Keratinocyte (primary cell): ENCODE measurements around the gene ZC3H18. TPM values are rescaled to one million over a fixed set of nuclear protein-coding genes. Genes with fewer than 3 reads are reported as not detected.
A peak's percentile ranks its signal among the peaks of the same experiment; 100 is the strongest.

Experiments
- DNase-seq: peaks from one replicate; pipeline ENCODE4 v3.0.0-alpha.2; 2011; ENCODE audit warnings: low read depth, missing footprints, low spot score
- FAIRE-seq: peaks from 2 replicates; lab custom pipeline; 2011; peaks lifted over from hg19 to GRCh38; lab: Jason Lieb, UNC
- H2AFZ ChIP-seq: 2 replicates; pipeline ENCODE4 v1.6.0; 2012; ENCODE audit warnings: low read length, control low read depth, inconsistent platforms; ENCODE audit not compliant: control insufficient read depth
- H3K27ac ChIP-seq: 2 replicates; pipeline ENCODE4 v1.5.1; 2011; ENCODE audit warnings: low read length; ENCODE audit not compliant: control insufficient read depth, insufficient read depth
- H3K27me3 ChIP-seq: 3 replicates; pipeline ENCODE4 v1.6.0; 2011; ENCODE audit warnings: low read length; ENCODE audit not compliant: control insufficient read depth, insufficient read depth; ENCODE audit errors: extremely low read depth
- H3K36me3 ChIP-seq, 2 experiments: 2 replicates in 1 of 2; 3 replicates in 1 of 2; pipeline ENCODE4 v1.5.1; 2011; ENCODE audit warnings: low read length in 2 of 2, mild to moderate bottlenecking in 1 of 2; ENCODE audit not compliant: control insufficient read depth in 2 of 2, insufficient read depth in 2 of 2; ENCODE audit errors: extremely low read depth in 1 of 2
- H3K4me1 ChIP-seq: 3 replicates; pipeline ENCODE4 v1.5.1; 2011; ENCODE audit warnings: low read length; ENCODE audit not compliant: control insufficient read depth, insufficient read depth; ENCODE audit errors: extremely low read depth
- H3K4me2 ChIP-seq: 3 replicates; pipeline ENCODE4 v1.6.0; 2011; ENCODE audit warnings: low read depth, low read length; ENCODE audit not compliant: control insufficient read depth, insufficient read depth; ENCODE audit errors: extremely low read depth
- H3K4me3 ChIP-seq, 3 experiments: fragments of 200-600 bp in 1 of 3; sonication (generic) in 1 of 3; 2 replicates in 2 of 3; 3 replicates in 1 of 3; pipeline ENCODE4 v1.5.1; 2011 to 2016; ENCODE audit warnings: low read length in 3 of 3, mild to moderate bottlenecking in 3 of 3, control low read depth in 2 of 3, inconsistent platforms in 1 of 3, low read depth in 1 of 3, mixed read lengths in 1 of 3, mixed run types in 1 of 3, moderate library complexity in 1 of 3; ENCODE audit not compliant: control insufficient read depth in 2 of 3, insufficient read depth in 2 of 3; ENCODE audit errors: extremely low read depth in 1 of 3
- H3K79me2 ChIP-seq: 2 replicates; pipeline ENCODE4 v1.6.0; 2012; ENCODE audit warnings: low read length; ENCODE audit not compliant: control insufficient read depth, insufficient read depth
- H3K9ac ChIP-seq: 3 replicates; pipeline ENCODE4 v1.6.0; 2011; ENCODE audit warnings: low read length; ENCODE audit not compliant: control insufficient read depth, insufficient read depth; ENCODE audit errors: extremely low read depth
- H3K9me1 ChIP-seq: 3 replicates; pipeline ENCODE4 v1.6.0; 2011; ENCODE audit warnings: low read length; ENCODE audit not compliant: control insufficient read depth, insufficient read depth; ENCODE audit errors: extremely low read depth
- H3K9me3 ChIP-seq: 2 replicates; pipeline ENCODE4 v1.5.1; 2012; ENCODE audit warnings: low read depth, low read length; ENCODE audit not compliant: control insufficient read depth
- H4K20me1 ChIP-seq: 3 replicates; pipeline ENCODE4 v1.6.0; 2011; ENCODE audit warnings: low read length; ENCODE audit not compliant: control insufficient read depth, insufficient read depth; ENCODE audit errors: extremely low read depth
- CTCF ChIP-seq, 3 experiments: IDR thresholded peaks in 1 of 3; conservative IDR thresholded peaks in 1 of 3; optimal IDR thresholded peaks in 1 of 3; 2 replicates in 2 of 3; 3 replicates in 1 of 3; pipeline versions ENCODE3 to v1.5.1; 2011; ENCODE audit warnings: low read length in 3 of 3, mild to moderate bottlenecking in 3 of 3, moderate library complexity in 2 of 3, control low read depth in 1 of 3, inconsistent platforms in 1 of 3; ENCODE audit not compliant: insufficient read depth in 2 of 3; ENCODE audit errors: extremely low read depth in 1 of 3
- EZH2 ChIP-seq: IDR thresholded peaks from one replicate; pipeline ENCODE4 v1.6.1; 2012; ENCODE audit warnings: inconsistent platforms, mild to moderate bottlenecking, low read length, moderate library complexity
- dilution Hi-C: fragments of 300-500 bp; cut with MboI; formaldehyde crosslinking; loops from one replicate; pipeline ENCODE4 v1.7.0; 2020; ENCODE audit warnings: low sequenced_read_pairs; ENCODE audit not compliant: extremely low pct_ligation_motif_present
- polyA plus RNA-seq, 5 experiments: library from polyadenylated mRNA; depleted of rRNA in 3 of 5; stranded (reverse) in 3 of 5; stranded (forward) in 1 of 5; unstranded in 1 of 5; fragments of >200 nt; gene quantifications; 1 replicate in 1 of 5; 2 replicates in 3 of 5; 3 replicates in 1 of 5; pipeline versions ENCODE4 v1.2.1 to v1.2.3, GENCODE V29; 2011 to 2012; ENCODE audit warnings: missing spikeins in 2 of 5, low read depth in 1 of 5, low replicate concordance in 1 of 5

Gene ZC3H18
- polyA plus RNA-seq, 1 donor (not counting 4 experiments of a cell fraction or from before 2014, with no cell fraction given), result 7.5 TPM

GRCh38 chr16:88616320-88616719 is 46.1 kb downstream of the ZC3H18 start:
- Histone ChIP-seq H3K4me3 (no peak overlapping the region), H3K79me2 (peaks cover 3% of the 10 kb centered on the region), H3K9ac (peak overlapping the region; percentile 30), H2AFZ (no peak overlapping the region), H3K9me1 (no peaks in the 10 kb centered on the region), H3K9me3 (no peaks in the 10 kb centered on the region), H3K4me2 (no peak overlapping the region), H3K27me3 (no peaks in the 10 kb centered on the region), H3K4me1 (no peaks in the 10 kb centered on the region), H4K20me1 (peaks cover 11% of the 10 kb centered on the region), H3K36me3 (peaks cover 11 to 24% of the 10 kb centered on the region in 2 experiments), H3K27ac (no peak overlapping the region)
- dilution Hi-C loops, result no loop called here
- DNase-seq (no peak), FAIRE-seq (no peak)
- no peak for TF ChIP-seq CTCF (optimal IDR thresholded peaks at IDR 0.05 in 1 of 3, IDR thresholded peaks at IDR 0.05 in 1 of 3, conservative IDR thresholded peaks at IDR 0.05 in 1 of 3; ENCODE audit: extremely low read depth in 1 of 3, insufficient read depth in 2 of 3, low read length in 3 of 3)
- TF ChIP-seq EZH2, result no peak

- TF ChIP-seq CTCF (optimal IDR thresholded peaks at IDR 0.05 in 1 of 3, IDR thresholded peaks at IDR 0.05 in 1 of 3, conservative IDR thresholded peaks at IDR 0.05 in 1 of 3; ENCODE audit: extremely low read depth in 1 of 3, insufficient read depth in 2 of 3, low read length in 3 of 3) (no peak), EZH2 (no peak)
- peaks cover 3% of the 10 kb centered on the region for H3K79me2 ChIP-seq
- no peaks in the 10 kb centered on the region for H3K9me1 ChIP-seq
- no peak overlapping the region for H3K4me3 ChIP-seq
- dilution Hi-C loops, result no loop called here
- H3K27me3 ChIP-seq, result no peaks in the 10 kb centered on the region
- FAIRE-seq, result no peak
- no peak overlapping the region for H3K27ac ChIP-seq
- no peak for DNase-seq
- H3K9me3 ChIP-seq, result no peaks in the 10 kb centered on the region
- no peak overlapping the region for H3K4me2 ChIP-seq
- H3K36me3 ChIP-seq, result peaks cover 10 to 26% of the 10 kb centered on the region in 2 experiments
- H4K20me1 ChIP-seq, result peaks cover 11% of the 10 kb centered on the region
- H3K9ac ChIP-seq, result no peak overlapping the region
- H2AFZ ChIP-seq, result no peak overlapping the region
- H3K4me1 ChIP-seq, result no peaks in the 10 kb centered on the region
These were observed 46.5 kb downstream of the ZC3H18 start for GRCh38 chr16:88616736-88617135.
